Natural killer cell (primary cell): ENCODE data around the gene VDAC2. TPM values are rescaled to one million over a fixed set of nuclear protein-coding genes. Genes with fewer than 3 reads are reported as not detected.

Experiments used
- ATAC-seq, 3 donors: fragments of 150-1000 bp in 2 of 3; fragments of 200-7000 bp in 1 of 3; cut with Tn5 transposase; 1 replicate in 1 of 3; 2 replicates in 2 of 3; pipeline ENCODE4 v1.10.0; 2021; ENCODE audit warnings: mild to moderate bottlenecking in 2 of 3, moderate library complexity in 2 of 3
- DNase-seq, 2 donors: peaks; one replicate each; pipeline versions ENCODE4 v3.0.0 to v3.0.0-alpha.2; 2013 to 2021; ENCODE audit warnings: mixed read lengths in 1 of 2
- H3K27ac ChIP-seq: one replicate; pipeline ENCODE4 v1.5.1; 2013; ENCODE audit warnings: mild to moderate bottlenecking, low read length
- H3K27me3 ChIP-seq: one replicate; pipeline ENCODE4 v1.6.1; 2013; ENCODE audit warnings: low read length; ENCODE audit not compliant: control insufficient read depth, insufficient read depth
- H3K36me3 ChIP-seq: one replicate; pipeline ENCODE4 v1.6.1; 2013; ENCODE audit warnings: low read length; ENCODE audit not compliant: control insufficient read depth, insufficient read depth
- H3K4me1 ChIP-seq: one replicate; pipeline ENCODE4 v1.6.1; 2013; ENCODE audit warnings: low read length; ENCODE audit not compliant: control insufficient read depth, insufficient read depth
- H3K4me3 ChIP-seq: one replicate; pipeline ENCODE4 v1.5.1; 2013; ENCODE audit warnings: low read length
- H3K9me3 ChIP-seq: one replicate; pipeline ENCODE4 v1.6.1; 2013; ENCODE audit warnings: low read length; ENCODE audit not compliant: control insufficient read depth, insufficient read depth
- H3K27ac Mint-ChIP-seq, 2 donors: one replicate each; pipeline ENCODE4 v1.8.0; 2022; ENCODE audit warnings: mild to moderate bottlenecking in 2 of 2, mixed read lengths in 2 of 2, moderate library complexity in 1 of 2
- H3K27me3 Mint-ChIP-seq, 2 donors: one replicate each; pipeline ENCODE4 v1.8.0; 2022; ENCODE audit warnings: low read depth in 2 of 2, mixed read lengths in 2 of 2
- H3K36me3 Mint-ChIP-seq: one replicate; pipeline ENCODE4 v1.8.0; 2022; ENCODE audit warnings: mixed read lengths
- H3K4me1 Mint-ChIP-seq, 2 donors: one replicate each; pipeline ENCODE4 v1.8.0; 2022; ENCODE audit warnings: mixed read lengths in 2 of 2
- H3K4me3 Mint-ChIP-seq: one replicate; pipeline ENCODE4 v1.8.0; 2022; ENCODE audit warnings: mild to moderate bottlenecking, moderate library complexity, mixed read lengths
- H3K9me3 Mint-ChIP-seq, 2 donors: one replicate each; pipeline ENCODE4 v1.8.0; 2022; ENCODE audit warnings: mixed read lengths in 2 of 2
- CTCF ChIP-seq: fragments of 200-600 bp; IDR thresholded peaks from one replicate; pipeline ENCODE4 v1.8.0; 2022; ENCODE audit warnings: antibody characterized with exemption
- WGBS: methylation state at CpG from one replicate; pipeline ENCODE4 v1.1.7; 2013; ENCODE audit warnings: missing lambda C conversion rate; ENCODE audit not compliant: insufficient coverage; 5-methylcytosine and 5-hydroxymethylcytosine counted together
- intact Hi-C: fragments of 100-400 bp; cut with micrococcal nuclease; formaldehyde crosslinking; loops from one replicate; pipeline ENCODE4 v1.14.2; 2022
- total RNA-seq, 4 donors: library from RNA; stranded (reverse); fragments of 120-200 nt in 1 of 4; gene quantifications; one replicate each; pipeline versions ENCODE4 v1.2.3 to v1.2.4, GENCODE V29; 2013 to 2022

Gene VDAC2
- total RNA-seq, 3 donors from 2014 or later (not counting 1 experiment from before 2014, with no cell fraction given), result 110 to 124 (median 117) TPM

GRCh38 chr10:75266945-75267344, 56.3 kb downstream of the VDAC2 start:
- no peaks in the 10 kb centered on the region for H3K9me3 ChIP-seq
- DNase-seq (no peak), ATAC-seq (no peak)
- Mint-ChIP-seq H3K27me3 (peaks cover 0 to 3% of the 10 kb centered on the region in 2 donors), H3K4me3 (no peak overlapping the region), H3K4me1 (no peaks in the 10 kb centered on the region), H3K9me3 (no peaks in the 10 kb centered on the region), H3K27ac (no peak overlapping the region), H3K36me3 (no peaks in the 10 kb centered on the region)
- TF ChIP-seq CTCF, result no peak
- no peak overlapping the region for H3K27ac ChIP-seq
- WGBS, result 95% methylated on average over 5 of the region's 5 CpGs
- H3K4me1 ChIP-seq, result no peaks in the 10 kb centered on the region
- H3K27me3 ChIP-seq, result no peaks in the 10 kb centered on the region
- no peaks in the 10 kb centered on the region for H3K36me3 ChIP-seq
- intact Hi-C loops, result no loop called here
- H3K4me3 ChIP-seq, result no peak overlapping the region

GRCh38 chr10:75269605-75270004, 59.0 kb downstream of the VDAC2 start:
- Mint-ChIP-seq H3K27me3 (peaks cover 0 to 3% of the 10 kb centered on the region in 2 donors), H3K9me3 (no peaks in the 10 kb centered on the region), H3K27ac (no peak overlapping the region), H3K36me3 (no peaks in the 10 kb centered on the region), H3K4me1 (no peaks in the 10 kb centered on the region), H3K4me3 (no peak overlapping the region)
- Histone ChIP-seq H3K4me3 (no peak overlapping the region), H3K27ac (no peak overlapping the region), H3K36me3 (no peaks in the 10 kb centered on the region), H3K4me1 (no peaks in the 10 kb centered on the region), H3K9me3 (no peaks in the 10 kb centered on the region), H3K27me3 (no peaks in the 10 kb centered on the region)
- 76% methylated on average over 3 of the region's 5 CpGs for WGBS
- no peak for ATAC-seq
- TF ChIP-seq CTCF, result no peak
- intact Hi-C loops, result no loop called here
- no peak for DNase-seq

GRCh38 chr10:75272094-75272493, 61.5 kb downstream of the VDAC2 start:
- Mint-ChIP-seq H3K27ac (no peak overlapping the region), H3K36me3 (no peaks in the 10 kb centered on the region), H3K9me3 (no peaks in the 10 kb centered on the region), H3K27me3 (peaks cover 0 to 9% of the 10 kb centered on the region in 2 donors), H3K4me1 (no peaks in the 10 kb centered on the region), H3K4me3 (no peak overlapping the region)
- no peak for TF ChIP-seq CTCF
- DNase-seq (no peak), ATAC-seq (no peak)
- no peaks in the 10 kb centered on the region for H3K9me3 ChIP-seq
- H3K36me3 ChIP-seq, result no peaks in the 10 kb centered on the region
- intact Hi-C loops, result no loop called here
- H3K4me1 ChIP-seq, result peaks cover 4% of the 10 kb centered on the region
- WGBS, result 88% methylated on average over 5 of the region's 5 CpGs
- no peaks in the 10 kb centered on the region for H3K27me3 ChIP-seq
- H3K4me3 ChIP-seq, result no peak overlapping the region
- H3K27ac ChIP-seq, result no peak overlapping the region

- Histone ChIP-seq H3K27ac (no peak overlapping the region), H3K9me3 (no peaks in the 10 kb centered on the region), H3K36me3 (no peaks in the 10 kb centered on the region), H3K4me1 (peaks cover 4% of the 10 kb centered on the region), H3K4me3 (no peak overlapping the region), H3K27me3 (no peaks in the 10 kb centered on the region)
- no peak for ATAC-seq
- intact Hi-C loops, result no loop called here
- Mint-ChIP-seq H3K36me3 (no peaks in the 10 kb centered on the region), H3K27ac (no peak overlapping the region), H3K4me3 (no peak overlapping the region), H3K4me1 (no peaks in the 10 kb centered on the region), H3K27me3 (peaks cover 0 to 9% of the 10 kb centered on the region in 2 donors), H3K9me3 (no peaks in the 10 kb centered on the region)
- DNase-seq, result no peak
- no peak for TF ChIP-seq CTCF
- 88% methylated on average over 5 of the region's 7 CpGs for whole genome bisulfite sequencing
These were observed 62.3 kb downstream of the VDAC2 start for GRCh38 chr10:75272896-75273295.
